HG03571 (cell line): ENCODE data around the gene C18orf63.
"Not testable (repeated sequence)": the region's sequence is repeated elsewhere in the genome, so short reads cannot be mapped to it uniquely, and the experiment has no call there.

Experiments used
- ATAC-seq: cut with Tn5 transposase; IDR thresholded peaks from one replicate; pipeline ENCODE4 v1.9.1; 2021; ENCODE audit not compliant: unreplicated experiment

C18orf63 gene

DNA sequence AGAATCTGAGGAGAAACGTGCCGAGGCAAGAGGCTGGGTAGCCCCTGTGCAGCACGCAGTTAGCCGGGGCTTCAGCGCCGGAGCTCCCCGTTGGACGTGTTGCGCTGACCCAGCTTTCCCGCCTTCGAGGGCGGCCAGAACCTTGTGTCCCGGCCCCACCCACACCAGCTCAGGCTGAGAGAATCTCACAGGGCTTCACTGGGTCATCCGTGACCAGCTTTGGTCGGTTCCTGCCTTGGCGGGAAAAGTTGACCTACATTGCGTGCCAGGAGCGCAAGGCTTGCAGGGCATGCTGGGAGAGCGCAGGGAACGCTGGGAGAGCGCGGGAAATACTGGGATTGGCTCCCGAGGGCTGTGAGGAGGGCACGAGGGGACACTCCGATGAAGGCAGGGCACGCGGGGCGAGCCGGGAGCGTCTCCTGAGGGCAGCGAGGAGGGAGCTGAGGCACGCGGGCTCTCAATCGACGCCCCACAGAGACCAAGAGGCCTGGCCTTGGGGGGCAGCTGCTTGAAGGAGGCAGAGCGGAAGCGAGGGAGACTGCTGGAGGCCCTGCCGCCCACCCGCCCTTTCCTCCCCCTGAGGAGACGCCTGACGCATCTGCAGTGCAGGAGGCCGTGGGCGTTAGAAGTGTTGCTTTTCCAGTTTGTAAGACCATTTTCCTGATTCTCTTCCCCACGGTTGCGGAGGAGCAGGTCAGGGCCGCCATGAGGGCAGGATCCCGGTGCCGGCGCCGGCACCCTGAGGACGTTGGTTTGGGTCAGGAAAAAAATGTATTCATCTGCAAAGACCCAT lies at the start of gene C18orf63:
C18orf63 (plus strand) TSS at position 376 of the 793 bp plus-strand sequence. CDS start 2,027 bp downstream, outside the sequence.
- no peak for ATAC-seq

DNA sequence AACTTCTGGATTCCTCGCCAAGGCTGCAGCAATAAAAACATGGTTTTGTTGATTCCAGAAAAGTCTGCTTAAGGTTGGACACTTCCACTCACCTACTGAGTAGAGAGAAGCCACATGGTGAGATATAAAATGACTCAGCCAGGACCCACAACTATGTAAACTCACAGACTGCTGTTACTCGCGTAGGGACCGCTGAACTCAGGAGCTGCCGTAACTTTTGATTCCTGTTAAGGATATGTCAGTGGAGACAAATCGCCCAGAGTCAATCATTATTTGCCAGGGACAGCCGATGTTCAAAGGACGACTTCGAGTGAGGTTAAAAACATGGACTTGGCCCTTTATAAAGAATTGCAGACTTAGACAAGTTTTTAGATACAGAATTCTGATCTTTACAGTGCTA lies 49.5 kb upstream of the C18orf63 start:
- no peak for ATAC-seq

DNA sequence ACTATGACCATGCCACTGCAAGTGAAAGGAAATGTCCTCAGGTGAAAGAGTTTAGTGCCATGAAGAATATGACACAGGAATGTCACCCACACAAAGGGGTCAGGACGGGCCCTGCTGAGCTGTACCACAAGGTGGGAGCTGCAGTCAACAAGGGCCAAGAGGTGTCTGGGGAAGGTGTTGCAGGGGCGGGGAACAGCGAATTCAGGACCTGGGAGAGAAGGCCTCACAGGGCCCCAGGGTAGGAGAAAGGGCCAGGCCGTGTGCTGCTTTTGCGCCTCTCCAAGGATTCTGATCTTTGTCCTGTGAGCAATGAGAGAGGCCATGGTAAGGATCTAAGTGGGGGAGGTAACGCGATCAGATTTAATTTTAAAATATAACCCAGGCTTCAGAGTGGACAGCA lies 47.5 kb upstream of the C18orf63 start:
- ATAC-seq = no peak

DNA sequence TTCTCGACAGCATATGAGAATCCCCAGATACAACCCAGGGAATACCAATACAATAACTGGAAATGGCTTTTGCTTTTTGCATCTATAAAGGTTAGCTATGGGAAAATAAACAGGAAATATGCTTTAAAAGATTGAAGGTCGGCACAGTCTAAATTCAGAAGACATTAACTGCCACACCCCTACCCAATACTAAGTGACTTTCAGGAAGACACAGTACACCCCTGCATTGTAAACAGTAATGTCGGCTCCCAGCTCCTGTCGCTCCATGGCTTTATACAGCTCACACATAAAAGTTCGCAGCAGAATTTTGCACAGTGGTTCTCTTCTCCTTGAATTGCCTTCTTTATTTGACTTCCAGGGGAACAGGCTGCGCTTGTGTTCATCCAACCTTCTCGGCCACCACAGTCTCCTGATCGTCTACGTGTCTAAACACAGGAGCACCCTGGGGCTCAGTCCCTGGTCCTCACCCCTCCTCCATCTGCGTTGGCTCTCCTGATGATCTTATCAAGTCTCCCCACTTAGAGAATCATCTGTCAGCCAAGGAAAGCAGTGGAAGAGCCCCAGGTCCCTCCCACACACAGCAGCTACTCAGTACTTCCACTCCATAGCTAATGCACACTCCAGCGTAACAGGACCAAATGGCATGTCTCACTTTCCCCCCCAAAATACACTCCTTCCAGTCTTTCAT lies 46.6 kb upstream of the C18orf63 start:
- ATAC-seq = no peak

DNA sequence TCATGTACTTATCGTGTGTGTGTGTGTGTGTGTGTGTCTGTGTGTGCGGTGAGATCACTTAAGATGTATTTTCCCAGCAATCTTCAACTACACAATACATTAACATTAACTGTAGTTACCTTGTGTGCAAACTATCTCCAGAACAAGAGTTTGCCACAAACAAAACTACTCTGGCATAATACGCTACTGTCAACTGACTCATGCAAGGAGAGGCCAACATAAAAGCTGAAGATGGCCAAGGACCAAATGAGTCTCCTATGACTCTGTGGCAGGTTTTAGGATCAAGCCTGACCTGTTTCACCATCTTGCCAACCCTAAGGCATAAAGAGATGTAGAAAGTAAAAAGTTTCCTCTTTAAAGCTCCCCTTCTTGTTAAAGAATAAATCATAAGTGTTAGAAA lies 44.0 kb upstream of the C18orf63 start:
- ATAC-seq = no peak

DNA sequence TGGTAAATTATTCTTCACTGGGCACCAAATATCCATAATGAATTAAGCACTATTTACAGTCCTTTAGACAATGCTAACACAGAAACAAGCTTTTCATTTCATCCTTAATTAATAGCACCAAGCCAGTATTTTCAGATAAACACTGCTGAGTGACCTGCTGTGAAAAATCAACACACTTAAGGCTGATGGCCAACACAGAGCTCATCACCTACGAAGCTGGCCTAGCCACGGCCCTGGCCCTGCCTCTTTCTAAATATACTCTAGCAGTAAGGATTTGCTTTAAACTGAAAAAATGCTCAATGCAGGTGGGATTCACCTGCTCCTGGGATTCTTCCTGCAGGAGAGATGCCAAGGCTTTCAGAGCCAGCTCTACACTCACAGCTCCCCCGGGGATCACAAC lies 42.2 kb upstream of the C18orf63 start:
- ATAC-seq = no peak

DNA sequence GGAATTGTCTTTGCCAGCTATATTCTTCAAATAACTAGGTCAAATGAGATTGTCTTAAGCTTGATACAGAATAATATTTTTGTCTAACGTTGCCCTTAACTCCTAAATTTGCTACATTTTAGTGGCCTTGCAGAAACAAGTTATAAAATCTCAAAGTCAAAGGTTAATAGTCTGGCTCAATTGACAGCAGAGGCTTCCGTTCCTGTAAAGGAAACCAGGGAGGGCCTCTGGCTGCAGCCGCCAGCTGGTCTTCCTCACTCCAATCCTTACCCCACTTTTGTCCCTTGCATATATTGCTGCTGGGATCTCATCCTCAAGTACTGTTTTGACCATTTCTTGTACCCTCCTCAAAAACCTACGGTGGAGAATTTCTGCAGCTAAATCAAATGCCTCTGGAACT lies 40.9 kb upstream of the C18orf63 start:
- no peak for ATAC-seq

DNA sequence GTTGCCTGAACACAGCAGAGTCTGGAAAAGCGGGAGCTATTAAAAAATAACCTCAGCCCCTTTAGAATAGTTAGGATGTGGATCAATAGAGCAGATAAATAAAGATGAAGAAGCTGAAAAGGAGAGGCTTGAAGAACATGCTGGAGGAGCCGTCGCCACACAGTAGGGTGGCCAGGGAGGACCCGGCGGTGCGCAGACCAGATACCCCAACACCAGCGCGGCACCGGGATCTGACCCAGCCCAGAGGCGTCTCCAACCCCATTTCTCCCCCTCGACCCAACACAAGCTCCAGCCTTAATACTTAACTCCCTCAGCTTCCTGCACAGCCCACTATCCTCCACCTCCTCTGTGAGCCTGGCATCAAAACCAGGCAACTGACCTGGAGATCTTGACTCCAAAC lies 39.9 kb upstream of the C18orf63 start:
- ATAC-seq = no peak

DNA sequence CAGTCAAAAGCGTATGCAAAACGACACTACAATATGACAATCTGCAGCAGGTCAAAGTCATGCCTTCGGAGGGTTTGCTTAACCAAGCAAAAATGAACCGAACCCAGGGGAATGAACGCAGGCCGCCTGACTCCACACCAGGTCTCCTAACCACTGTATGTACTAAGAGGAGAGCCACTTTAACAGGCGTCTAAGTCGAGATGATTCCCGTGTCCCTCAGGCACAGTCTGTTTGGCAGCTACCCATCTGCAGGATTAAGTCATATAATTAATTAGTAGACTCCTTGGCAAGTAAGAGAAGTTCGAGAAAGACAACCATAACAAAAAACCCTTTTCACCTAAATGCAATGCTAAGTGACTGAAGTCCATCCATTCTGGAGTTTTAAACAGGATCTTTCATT lies 39.0 kb upstream of the C18orf63 start:
- ATAC-seq = no peak

DNA sequence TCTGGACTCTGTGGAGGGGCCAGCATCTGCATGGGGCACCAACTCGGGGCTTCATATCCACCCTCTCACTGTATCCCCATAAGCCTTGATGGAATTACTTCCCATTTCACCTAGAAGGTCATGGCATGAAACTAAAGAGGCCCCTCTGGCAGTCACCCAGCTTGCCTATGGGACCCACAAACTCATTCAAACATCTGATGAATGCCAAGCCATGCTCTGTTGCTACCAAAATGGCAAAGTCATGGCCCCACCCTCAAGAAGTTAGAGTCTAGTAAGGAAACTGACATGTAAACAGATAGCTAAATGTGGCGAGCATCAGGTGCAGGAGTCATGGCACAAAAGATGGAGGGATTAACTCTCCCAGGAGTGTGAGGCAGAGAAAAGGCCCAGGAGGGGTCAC lies 38.3 kb upstream of the C18orf63 start:
- no peak for ATAC-seq

DNA sequence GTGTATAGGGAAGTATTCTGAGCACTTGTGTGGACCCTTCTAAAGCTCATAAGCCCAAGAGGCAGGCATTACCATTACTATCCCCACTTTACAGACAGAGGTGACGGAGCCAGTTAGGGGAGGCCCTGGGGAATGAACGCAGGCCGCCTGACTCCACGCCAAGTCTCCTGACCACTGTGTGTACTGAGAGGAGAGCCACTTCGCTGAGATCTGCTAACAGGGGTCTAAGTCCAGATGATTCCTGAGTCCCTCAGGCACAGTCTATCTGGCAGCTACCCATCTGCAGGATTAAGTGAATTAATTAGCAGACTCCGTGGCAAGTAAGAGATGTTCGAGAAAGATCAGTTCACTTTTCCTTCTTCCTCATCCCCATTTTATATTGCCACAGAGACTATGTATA lies 37.6 kb upstream of the C18orf63 start:
- ATAC-seq = no peak

DNA sequence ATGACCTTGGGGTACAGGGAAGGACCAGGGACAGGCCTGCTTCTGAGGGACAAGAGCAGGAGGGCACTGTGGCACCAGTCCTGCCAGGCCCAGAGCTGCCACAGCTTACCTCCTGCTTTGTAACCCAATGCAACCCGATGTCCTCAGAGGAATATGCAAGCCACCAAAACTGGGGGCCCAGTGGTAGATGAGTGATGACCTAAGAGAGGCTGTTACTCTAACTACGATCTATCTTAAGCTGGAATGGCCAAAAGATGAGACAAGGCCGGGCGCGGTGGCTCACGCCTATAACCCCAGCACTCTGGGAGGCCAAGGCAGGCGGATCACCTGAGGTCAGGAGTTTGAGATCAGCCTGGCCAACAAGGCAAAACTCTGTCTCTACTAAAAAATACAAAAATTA lies 36.7 kb upstream of the C18orf63 start:
- no peak for ATAC-seq

DNA sequence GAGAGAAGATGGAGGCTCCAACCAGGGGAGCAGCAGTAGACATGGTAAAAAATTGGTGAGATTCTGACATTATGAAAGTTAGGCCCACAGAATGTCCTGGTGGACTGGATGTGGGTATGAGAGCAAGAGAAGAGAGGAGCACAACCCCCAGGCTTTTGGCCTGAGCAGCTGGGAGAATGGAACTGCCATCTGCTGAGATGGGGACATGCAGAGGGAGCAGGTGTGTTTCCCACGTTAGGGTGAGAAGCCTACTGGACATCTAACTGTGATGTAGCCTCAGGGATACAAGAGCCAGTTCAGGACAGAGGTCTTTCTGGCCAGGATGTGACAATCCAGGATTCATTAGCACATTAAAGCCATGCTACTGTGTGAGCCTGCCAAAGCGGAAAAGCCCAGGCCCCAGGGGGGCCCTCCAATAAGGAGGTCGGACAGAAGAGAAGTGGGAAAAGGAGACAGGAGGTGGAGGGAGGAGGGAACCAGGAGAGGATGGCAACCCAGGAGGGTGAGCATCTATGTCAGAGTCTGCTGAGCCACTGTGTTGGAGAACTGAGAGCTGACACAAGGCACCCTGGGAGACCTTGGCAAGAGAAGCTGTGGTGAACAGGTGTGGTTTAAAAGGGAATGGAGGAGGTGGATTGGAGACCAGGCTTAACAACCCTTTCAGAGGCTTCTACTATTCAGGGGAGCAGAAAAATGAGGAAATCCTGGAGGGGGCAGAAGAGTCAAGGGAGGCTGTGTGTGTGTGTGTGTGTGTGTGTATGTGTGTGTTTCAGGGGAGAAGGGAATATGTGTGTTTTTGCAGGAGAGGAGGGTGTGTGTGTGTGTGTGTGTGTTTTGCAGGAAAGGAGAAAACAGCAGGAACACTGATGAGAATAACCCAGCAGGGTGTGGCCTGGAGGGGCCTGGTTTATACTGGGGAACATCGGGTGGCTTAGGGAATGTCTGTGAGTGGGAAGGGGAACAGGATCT lies 34.3 kb upstream of the C18orf63 start:
- no peak for ATAC-seq

DNA sequence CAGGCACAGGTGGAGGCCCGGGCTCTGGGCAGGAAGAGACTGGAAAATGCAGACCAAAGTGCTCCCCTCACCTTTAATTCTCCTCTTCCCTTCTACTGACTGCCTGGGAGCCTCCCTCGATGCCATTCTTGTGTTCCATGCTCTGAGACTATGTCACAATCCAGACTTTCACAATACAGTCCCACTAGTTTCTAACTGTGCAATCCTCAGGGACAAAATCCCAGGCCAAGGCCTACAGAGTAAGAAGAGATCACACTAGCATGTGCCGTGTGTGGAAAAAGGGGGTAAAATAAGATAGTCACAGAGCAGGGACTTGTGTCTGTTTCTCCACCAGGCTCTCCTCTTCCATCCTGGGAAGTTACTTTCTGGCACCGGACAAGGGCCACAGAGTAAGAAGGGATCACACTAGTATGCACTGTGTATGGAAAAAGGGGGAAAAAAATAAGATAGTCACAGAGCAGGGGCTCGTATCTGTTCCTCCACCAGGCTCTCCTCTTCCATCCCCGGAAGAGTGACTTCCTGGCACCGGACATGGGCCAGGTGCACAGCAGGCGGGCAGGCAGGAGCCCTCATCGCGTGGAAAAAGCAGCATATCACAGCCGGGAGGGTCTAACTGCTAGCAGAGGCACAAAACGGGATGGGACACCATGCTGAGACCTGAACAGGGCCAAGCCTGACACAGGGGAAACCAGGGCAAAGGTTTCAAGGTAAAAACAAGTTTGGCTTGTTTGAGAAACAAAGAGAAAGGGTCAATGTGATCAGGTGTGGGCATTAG lies 33.5 kb upstream of the C18orf63 start:
- ATAC-seq = no peak

DNA sequence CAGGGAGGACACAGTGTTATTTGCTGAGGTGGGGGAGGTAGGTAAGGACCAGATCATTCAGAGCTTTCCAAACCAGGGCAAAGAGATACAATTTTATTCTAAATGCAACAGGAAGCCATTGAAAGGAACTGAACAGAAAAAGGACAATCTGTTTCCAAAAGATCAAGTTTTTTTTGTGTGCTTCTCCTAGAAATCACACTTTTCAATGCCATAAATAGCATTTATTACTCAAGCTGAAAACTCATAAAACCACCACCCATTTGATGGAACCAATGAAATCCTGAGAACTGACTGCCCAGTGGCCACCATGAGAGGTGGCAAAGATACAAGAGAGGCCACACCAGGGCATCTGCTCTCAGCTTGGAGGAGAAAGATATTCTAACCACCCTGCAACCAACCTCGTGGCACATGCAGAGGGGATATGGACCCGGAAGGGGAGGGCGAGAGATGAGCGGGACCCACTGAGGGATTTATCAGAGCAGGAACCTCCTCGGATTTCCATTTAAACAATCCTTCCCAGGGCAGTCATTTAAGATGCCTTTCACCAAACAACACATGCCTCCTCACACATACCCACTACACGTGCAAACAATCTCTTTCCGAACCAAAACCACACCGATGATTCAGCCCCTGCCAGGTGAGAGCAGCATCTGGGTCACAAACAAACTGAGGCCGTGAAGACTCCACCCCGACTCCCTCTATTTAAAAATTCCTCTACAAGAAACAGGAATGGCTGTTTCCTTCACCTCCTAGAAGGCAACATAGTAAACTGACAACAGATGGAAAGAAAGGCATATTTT lies 32.7 kb upstream of the C18orf63 start:
- no peak for ATAC-seq

DNA sequence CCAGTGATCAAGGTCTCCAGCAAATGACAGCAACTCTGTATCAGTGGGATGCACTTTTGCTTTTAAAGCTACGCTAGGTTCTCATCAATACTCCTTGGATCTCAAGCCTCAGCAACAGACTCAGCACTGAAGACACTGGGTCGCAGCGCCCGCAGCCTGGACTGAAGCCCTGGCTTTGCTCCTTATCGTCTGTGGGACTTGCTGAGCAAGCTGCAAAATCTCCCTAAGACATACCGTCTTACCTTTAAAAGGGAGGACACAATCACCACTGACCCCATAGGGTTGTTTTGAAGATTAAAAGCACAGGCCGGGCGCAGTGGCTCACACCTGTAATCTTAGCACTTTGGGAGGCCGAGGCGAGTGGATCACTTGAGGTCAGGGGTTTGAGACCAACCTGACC lies 32.0 kb upstream of the C18orf63 start:
- no peak for ATAC-seq

DNA sequence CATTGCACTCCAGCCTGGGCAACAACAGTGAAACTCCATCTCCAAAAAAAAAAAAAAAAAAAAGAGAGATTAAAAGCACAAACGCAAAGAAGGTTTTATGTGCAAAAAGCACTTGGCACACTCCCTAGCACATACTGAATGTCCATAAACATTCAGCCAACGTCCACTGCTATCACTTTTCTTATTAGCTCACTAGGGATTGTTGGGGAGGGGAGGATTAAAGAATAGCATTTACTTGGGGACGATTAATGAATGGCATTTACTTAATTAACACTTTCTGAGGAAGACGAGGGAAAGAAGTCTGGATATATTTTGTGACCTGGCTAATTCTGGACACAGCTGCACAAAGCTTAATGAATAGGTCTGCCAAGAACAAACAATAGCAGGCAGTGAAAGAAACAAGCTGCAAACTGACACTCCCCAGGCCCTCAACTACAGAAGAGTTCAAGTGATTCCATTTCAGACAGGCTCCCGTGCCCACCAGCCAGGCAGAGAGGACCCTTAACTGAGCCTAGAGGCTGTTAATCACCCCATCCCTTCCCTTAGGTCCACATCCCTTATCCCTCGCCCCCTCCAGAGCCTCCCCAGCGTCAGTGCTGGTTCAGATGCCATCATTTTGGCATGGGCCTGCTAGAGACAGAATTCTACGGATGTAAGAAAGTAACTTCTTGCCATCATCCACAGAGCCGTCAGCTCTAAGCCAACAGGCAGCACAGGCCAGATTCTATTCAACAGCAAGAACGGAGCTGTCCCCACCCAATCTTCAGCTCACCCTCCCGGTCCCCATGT lies 31.3 kb upstream of the C18orf63 start:
- ATAC-seq = no peak

DNA sequence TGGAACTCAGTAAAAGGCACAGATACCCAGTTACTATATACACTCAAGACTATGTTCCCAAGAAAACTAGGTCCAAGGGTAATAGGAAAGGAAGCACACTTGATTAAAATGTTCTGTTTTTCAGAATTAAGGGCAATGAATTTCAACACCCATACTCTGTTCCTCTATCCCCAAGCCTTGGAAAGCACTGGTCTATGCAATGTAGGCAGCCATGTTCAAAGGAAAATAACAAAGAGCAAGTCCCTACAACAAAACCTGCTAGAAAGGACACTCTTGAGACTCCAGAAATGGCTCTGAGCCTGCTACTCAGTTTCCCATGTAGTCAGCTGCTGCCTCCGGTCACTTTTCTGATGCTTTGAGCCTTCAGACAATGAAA lies 30.7 kb upstream of the C18orf63 start:
- ATAC-seq = no peak

DNA sequence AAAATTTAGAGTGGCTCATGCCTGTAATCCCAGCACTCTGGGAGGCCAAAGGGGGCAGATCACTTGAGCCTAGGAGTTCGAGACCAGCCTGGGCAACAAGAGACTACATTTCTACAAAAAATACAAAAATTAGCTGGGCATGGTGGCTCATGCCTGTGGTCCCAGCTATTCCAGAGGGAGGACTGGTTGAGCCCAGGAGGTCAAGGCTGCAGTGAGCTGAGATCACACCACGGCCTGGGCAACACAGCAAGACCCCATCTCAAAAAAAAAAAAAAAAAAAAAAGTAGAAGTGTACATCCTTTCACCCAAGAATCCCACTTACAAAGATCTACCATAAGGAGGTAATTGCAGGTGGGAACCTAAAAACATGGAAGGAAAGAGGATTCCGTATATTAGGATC lies 30.1 kb upstream of the C18orf63 start:
- ATAC-seq = not testable (repeated sequence)
